Mucosa of stomach (tissue), 1 donor: ENCODE results near the gene POLR2J3.
"Not testable (repeated sequence)": the region's sequence is repeated elsewhere in the genome, so short reads cannot be mapped to it uniquely, and the experiment has no call there.

Source experiments
- H3K27me3 ChIP-seq: one replicate; pipeline ENCODE4 v1.7.0; 2013; ENCODE audit warnings: mild to moderate bottlenecking, low read length; ENCODE audit not compliant: control insufficient read depth, insufficient read depth
- H3K36me3 ChIP-seq: one replicate; pipeline ENCODE4 v1.7.0; 2013; ENCODE audit warnings: low read length; ENCODE audit not compliant: control insufficient read depth, insufficient read depth
- H3K4me1 ChIP-seq: one replicate; pipeline ENCODE4 v1.7.0; 2013; ENCODE audit warnings: mild to moderate bottlenecking, low read length; ENCODE audit not compliant: control insufficient read depth, insufficient read depth
- H3K4me3 ChIP-seq: one replicate; pipeline ENCODE4 v1.7.0; 2013; ENCODE audit warnings: low read length
- H3K9ac ChIP-seq: one replicate; pipeline ENCODE4 v1.7.0; 2013; ENCODE audit warnings: mild to moderate bottlenecking, low read length, moderate library complexity
- H3K9me3 ChIP-seq: one replicate; pipeline ENCODE4 v1.7.0; 2013; ENCODE audit warnings: mild to moderate bottlenecking, low read length, moderate library complexity; ENCODE audit not compliant: control insufficient read depth
- donor health status: Pancreatic carcinoma.

Gene POLR2J3

GRCh38 chr7:102572261-102573239, at the start of gene POLR2J3:
Gene POLR2J3, minus strand, starts transcription at chr7:102572583. Its CDS starts 62 bp downstream, at chr7:102572521.
- not testable (repeated sequence) for H3K4me3 ChIP-seq, H3K4me1 ChIP-seq, H3K36me3 ChIP-seq, H3K27me3 ChIP-seq, H3K9me3 ChIP-seq
- peak within 1 kb of the TSS; percentile 74 for H3K9ac ChIP-seq

DNA sequence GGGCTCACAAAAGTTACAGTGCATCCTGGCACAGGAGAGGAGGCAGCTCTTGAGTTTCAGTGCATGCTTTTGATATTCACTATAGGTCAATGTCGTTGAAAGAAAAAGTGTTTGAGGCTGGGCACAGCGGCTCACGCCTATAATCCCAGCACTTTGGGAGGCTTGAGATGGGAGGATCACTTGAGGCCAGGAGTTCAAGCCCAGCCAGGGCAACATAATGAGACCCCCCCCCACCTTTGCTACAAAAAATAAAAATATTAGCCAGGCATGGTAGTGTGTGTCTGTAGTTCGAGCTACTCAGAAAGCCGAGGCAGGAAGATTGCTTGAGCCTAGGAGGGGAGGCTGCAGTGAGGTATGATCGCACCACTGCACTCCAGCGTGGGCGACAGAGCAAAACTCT, 45.7 kb upstream of the POLR2J3 start:
- not testable (repeated sequence) for H3K4me1 ChIP-seq, H3K4me3 ChIP-seq, H3K9me3 ChIP-seq, H3K9ac ChIP-seq, H3K36me3 ChIP-seq, H3K27me3 ChIP-seq

DNA sequence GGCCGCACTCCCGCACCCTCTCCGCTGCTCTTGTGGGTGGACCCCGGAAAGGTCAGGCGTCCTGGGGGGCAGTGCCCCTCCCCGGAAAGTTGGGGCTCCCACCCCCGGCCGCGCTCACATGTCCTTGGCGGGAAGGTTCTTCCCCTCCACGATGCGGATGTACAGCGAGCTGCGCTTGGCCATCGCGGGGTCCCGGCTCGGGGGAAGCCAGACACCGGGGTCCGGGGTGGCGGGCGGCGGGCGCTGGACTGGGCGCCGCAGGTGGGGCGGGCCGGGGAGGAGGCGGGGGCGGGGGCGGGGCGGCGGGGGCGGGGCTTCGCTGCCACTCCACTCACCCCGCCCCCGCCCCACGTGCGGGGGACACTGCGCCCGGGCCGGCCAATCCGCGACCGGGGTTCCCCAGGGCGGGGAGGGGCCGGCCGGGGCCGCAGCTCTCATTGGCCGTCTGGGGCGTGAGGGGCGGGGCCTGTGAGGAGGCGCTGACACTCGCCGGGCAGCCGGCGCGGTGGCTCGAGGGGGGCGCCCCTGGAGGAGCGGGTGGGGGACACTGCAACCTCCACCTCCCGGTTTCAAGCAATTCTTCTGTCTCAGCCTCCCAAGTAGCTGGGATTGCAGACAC, 44.2 kb upstream of the POLR2J3 start, which contains the start of gene RASA4:
Gene RASA4 (minus strand): TSS at position 250 of the 619 bp plus-strand sequence. CDS start 67 bp downstream, at position 183.
- H3K36me3 ChIP-seq, H3K4me3 ChIP-seq, H3K4me1 ChIP-seq, H3K9me3 ChIP-seq, H3K27me3 ChIP-seq, H3K9ac ChIP-seq: not testable (repeated sequence)

- not testable (repeated sequence) for H3K36me3 ChIP-seq, H3K4me3 ChIP-seq, H3K9ac ChIP-seq, H3K4me1 ChIP-seq, H3K27me3 ChIP-seq, H3K9me3 ChIP-seq
Observed at GRCh38 chr7:102615930-102616329, 43.5 kb upstream of the POLR2J3 start.

DNA sequence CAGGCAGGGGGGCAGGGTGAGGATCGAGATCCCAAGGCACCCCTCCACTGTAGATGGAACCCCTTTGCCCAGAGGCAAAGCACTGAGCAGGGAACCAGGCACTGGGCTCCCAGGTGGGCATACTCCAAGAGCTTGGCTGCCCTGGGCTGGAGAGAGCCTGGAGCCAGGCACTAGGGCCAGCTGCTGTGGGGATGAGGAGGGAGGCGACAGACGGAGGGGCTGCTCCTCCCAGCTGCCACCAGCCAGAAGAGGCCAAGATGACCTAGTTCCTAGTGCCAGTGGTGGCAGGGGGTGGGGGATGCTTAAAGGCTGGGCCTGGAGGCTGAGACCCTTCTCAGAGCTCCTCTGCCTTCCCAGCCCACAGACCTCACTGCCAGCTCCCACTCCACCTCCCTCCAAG, 42.5 kb upstream of the POLR2J3 start:
- H3K4me3 ChIP-seq, H3K9ac ChIP-seq: not testable (repeated sequence)

GRCh38 chr7:102614346-102614697, 41.9 kb upstream of the POLR2J3 start:
- H3K4me3 ChIP-seq, H3K9me3 ChIP-seq, H3K4me1 ChIP-seq, H3K36me3 ChIP-seq, H3K9ac ChIP-seq, H3K27me3 ChIP-seq: not testable (repeated sequence)

More for the DNA sequence above, 42.5 kb upstream of the POLR2J3 start:
- not testable (repeated sequence) for H3K4me1 ChIP-seq, H3K9me3 ChIP-seq, H3K36me3 ChIP-seq, H3K27me3 ChIP-seq

- H3K4me1 ChIP-seq, H3K27me3 ChIP-seq, H3K4me3 ChIP-seq, H3K9ac ChIP-seq, H3K9me3 ChIP-seq, H3K36me3 ChIP-seq: not testable (repeated sequence)
Observed at GRCh38 chr7:102613575-102614345, 41.4 kb upstream of the POLR2J3 start.

GRCh38 chr7:102611675-102612325, 39.4 kb upstream of the POLR2J3 start:
- H3K4me1 ChIP-seq, H3K9me3 ChIP-seq, H3K4me3 ChIP-seq, H3K9ac ChIP-seq, H3K36me3 ChIP-seq, H3K27me3 ChIP-seq: not testable (repeated sequence)

- H3K9me3 ChIP-seq, H3K36me3 ChIP-seq, H3K4me3 ChIP-seq, H3K27me3 ChIP-seq, H3K4me1 ChIP-seq, H3K9ac ChIP-seq: not testable (repeated sequence)
Observed at GRCh38 chr7:102611013-102611674, 38.8 kb upstream of the POLR2J3 start.

- not testable (repeated sequence) for H3K4me3 ChIP-seq, H3K36me3 ChIP-seq, H3K4me1 ChIP-seq, H3K9ac ChIP-seq, H3K9me3 ChIP-seq, H3K27me3 ChIP-seq
Observed at GRCh38 chr7:102610441-102610840, 38.1 kb upstream of the POLR2J3 start.

DNA sequence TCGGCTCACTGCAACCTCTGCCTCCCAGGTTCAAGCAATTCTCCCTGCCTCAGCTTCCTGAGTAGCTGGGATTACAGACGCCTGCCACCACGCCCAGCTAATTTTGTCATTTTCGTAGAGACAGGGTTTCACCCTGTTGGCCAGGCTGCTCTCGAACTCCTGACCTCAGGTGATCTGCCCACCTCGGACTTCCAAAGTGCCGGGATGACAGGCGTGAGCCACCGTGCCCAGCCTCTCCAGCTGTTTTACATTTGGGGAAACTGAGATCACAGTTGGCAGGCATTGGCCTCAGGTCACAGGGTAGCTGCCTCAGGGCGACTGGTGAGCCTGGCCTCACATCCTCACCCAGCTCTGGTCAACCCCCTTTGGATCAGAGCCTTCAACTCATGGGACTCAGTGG, 37.4 kb upstream of the POLR2J3 start:
- H3K4me1 ChIP-seq, H3K36me3 ChIP-seq, H3K4me3 ChIP-seq, H3K9ac ChIP-seq, H3K27me3 ChIP-seq, H3K9me3 ChIP-seq: not testable (repeated sequence)
